ENCODE data around the gene NUBPL.

DNA sequence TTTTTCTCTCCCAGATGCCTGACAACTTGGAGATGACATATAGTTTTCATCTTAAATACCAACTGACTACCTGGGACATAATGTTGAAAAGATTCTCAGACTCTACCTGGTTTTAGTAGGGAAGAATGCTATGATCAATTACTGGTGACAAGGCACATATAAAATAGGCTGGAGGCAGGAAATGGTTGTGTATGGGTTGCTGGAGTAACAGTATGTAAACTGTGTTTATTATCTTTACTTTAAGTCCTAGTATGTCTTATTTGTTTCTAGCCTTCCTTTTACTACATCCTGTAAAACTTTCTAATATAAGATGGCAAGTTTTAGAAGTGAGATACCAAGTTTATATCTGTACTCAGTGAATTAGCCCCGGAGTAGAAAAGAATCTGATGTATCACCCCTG lies 98.1 kb downstream of the NUBPL start:
- TF ChIP-seq, protein P1, sequence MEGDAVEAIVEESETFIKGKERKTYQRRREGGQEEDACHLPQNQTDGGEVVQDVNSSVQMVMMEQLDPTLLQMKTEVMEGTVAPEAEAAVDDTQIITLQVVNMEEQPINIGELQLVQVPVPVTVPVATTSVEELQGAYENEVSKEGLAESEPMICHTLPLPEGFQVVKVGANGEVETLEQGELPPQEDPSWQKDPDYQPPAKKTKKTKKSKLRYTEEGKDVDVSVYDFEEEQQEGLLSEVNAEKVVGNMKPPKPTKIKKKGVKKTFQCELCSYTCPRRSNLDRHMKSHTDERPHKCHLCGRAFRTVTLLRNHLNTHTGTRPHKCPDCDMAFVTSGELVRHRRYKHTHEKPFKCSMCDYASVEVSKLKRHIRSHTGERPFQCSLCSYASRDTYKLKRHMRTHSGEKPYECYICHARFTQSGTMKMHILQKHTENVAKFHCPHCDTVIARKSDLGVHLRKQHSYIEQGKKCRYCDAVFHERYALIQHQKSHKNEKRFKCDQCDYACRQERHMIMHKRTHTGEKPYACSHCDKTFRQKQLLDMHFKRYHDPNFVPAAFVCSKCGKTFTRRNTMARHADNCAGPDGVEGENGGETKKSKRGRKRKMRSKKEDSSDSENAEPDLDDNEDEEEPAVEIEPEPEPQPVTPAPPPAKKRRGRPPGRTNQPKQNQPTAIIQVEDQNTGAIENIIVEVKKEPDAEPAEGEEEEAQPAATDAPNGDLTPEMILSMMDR (IDR thresholded peaks at IDR 0.05; ENCODE audit: low read depth, low read length), result no peak
- TF ChIP-seq POLR2A (IDR thresholded peaks at IDR 0.05; ENCODE audit: extremely low read depth, insufficient read length) (no peak), MYC (IDR thresholded peaks at IDR 0.05; ENCODE audit: low read depth, low read length) (no peak)
- TF ChIP-seq, protein P2, sequence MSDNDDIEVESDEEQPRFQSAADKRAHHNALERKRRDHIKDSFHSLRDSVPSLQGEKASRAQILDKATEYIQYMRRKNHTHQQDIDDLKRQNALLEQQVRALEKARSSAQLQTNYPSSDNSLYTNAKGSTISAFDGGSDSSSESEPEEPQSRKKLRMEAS (IDR thresholded peaks at IDR 0.05; ENCODE audit: low read depth, low read length), result no peak
